ENCODE data around the gene FAM13A. TPM values are rescaled to one million over a fixed set of nuclear protein-coding genes. Genes with fewer than 3 reads are reported as not detected.

The FAM13A gene
- total and polyA plus RNA-seq, 2 of the 13 experiments (the other 11 are each of a cell fraction or from before 2014, with no cell fraction given): 1.2 to 36.2 TPM

GRCh38 chr4:88720451-88721428, 336.2 kb downstream of the FAM13A start:
- H3K4me1 ChIP-seq (ENCODE audit: insufficient read depth, low read length): no peaks in the 10 kb centered on the region
- no peaks in the 10 kb centered on the region for H3K27me3 ChIP-seq (ENCODE audit: control insufficient read depth in 1 of 2, insufficient read depth in 2 of 2, low read length in 2 of 2)
- in situ Hi-C loops (cut with HindIII; ENCODE audit: extremely low pct_ligation_motif_present, low pct_unique_long_range_greater_than_20kb): no loop called here
- no peak for TF ChIP-seq ZNF263 (CRISPR knock-in tag; IDR thresholded peaks at IDR 0.05)
- 0 out of 2 replicates have a peak, but pooled peaks have one; percentile 27 for TF ChIP-seq MBD4 (IDR thresholded peaks at IDR 0.05; ENCODE audit: borderline replicate concordance, low read length)
- no TSS peak for BruUV-seq (replicated peaks)
- CTCF ChIA-PET (ENCODE audit: low intra/inter-chr PET ratio, low total read pairs): no interaction called here
- no peak overlapping the region for H3K9ac ChIP-seq (ENCODE audit: insufficient read depth, low read depth, low read length)
- WGBS (ENCODE audit: low lambda C conversion rate): 92% methylated on average over 10 of the region's 10 CpGs
- no peak overlapping the region for H3K27ac ChIP-seq (ENCODE audit: extremely low read length, insufficient read depth, low read length)
- no peaks in the 10 kb centered on the region for H3K79me2 ChIP-seq (ENCODE audit: insufficient read depth, low read length)
- POLR2A ChIA-PET: no interaction called here
- ATAC-seq: peak; percentile 36; the same call in 2 of the 3 replicates
- no peak overlapping the region for H3K4me2 ChIP-seq (ENCODE audit: low read depth, low read length)
- H2AFZ ChIP-seq (ENCODE audit: low read length): no peak overlapping the region
- H3K9me3 ChIP-seq (ENCODE audit: low read length): peaks cover 16% of the 10 kb centered on the region
- intact Hi-C loops (cut with micrococcal nuclease; ENCODE audit: unreplicated experiment): no loop called here
- no peak overlapping the region for H3K4me3 ChIP-seq (replicated peaks in 1 of 3; ENCODE audit: insufficient read depth in 1 of 3, low read depth in 2 of 3, low read length in 3 of 3)
- H4K20me1 ChIP-seq (ENCODE audit: insufficient read depth, low read length): no peaks in the 10 kb centered on the region
- no peak for DNase-seq (ENCODE audit: low spot score)
- FAIRE-seq: no peak
- H3K36me3 ChIP-seq (replicated peaks in 1 of 2; ENCODE audit: control insufficient read depth in 1 of 2, insufficient read depth in 2 of 2, low read length in 2 of 2): no peaks in the 10 kb centered on the region

GRCh38 chr4:88719381-88719780, 337.6 kb downstream of the FAM13A start:
- no peak overlapping the region for H2AFZ ChIP-seq (ENCODE audit: low read length)
- no TSS peak for BruUV-seq (replicated peaks)
- ChIA-PET CTCF (ENCODE audit: low intra/inter-chr PET ratio, low total read pairs) (no interaction called here), POLR2A (no interaction called here)
- no peaks in the 10 kb centered on the region for H3K4me1 ChIP-seq (ENCODE audit: insufficient read depth, low read length)
- H3K9ac ChIP-seq (ENCODE audit: insufficient read depth, low read depth, low read length): no peak overlapping the region
- WGBS (ENCODE audit: low lambda C conversion rate): 93% methylated on average over 1 of the region's 1 CpG
- no peak overlapping the region for H3K4me3 ChIP-seq (replicated peaks in 1 of 3; ENCODE audit: insufficient read depth in 1 of 3, low read depth in 2 of 3, low read length in 3 of 3)
- no peaks in the 10 kb centered on the region for H3K36me3 ChIP-seq (replicated peaks in 1 of 2; ENCODE audit: control insufficient read depth in 1 of 2, insufficient read depth in 2 of 2, low read length in 2 of 2)
- no peaks in the 10 kb centered on the region for H3K79me2 ChIP-seq (ENCODE audit: insufficient read depth, low read length)
- no peak overlapping the region for H3K27ac ChIP-seq (ENCODE audit: extremely low read length, insufficient read depth, low read length)
- H3K9me3 ChIP-seq (ENCODE audit: low read length): peaks cover 16% of the 10 kb centered on the region
- FAIRE-seq (no peak), ATAC-seq (no peak), DNase-seq (ENCODE audit: low spot score) (no peak)
- in situ Hi-C loops (cut with HindIII; ENCODE audit: extremely low pct_ligation_motif_present, low pct_unique_long_range_greater_than_20kb): no loop called here
- H3K27me3 ChIP-seq (ENCODE audit: control insufficient read depth in 1 of 2, insufficient read depth in 2 of 2, low read length in 2 of 2): no peaks in the 10 kb centered on the region
- intact Hi-C loops (cut with micrococcal nuclease; ENCODE audit: unreplicated experiment): no loop called here
- TF ChIP-seq HINFP (CRISPR knock-in tag; IDR thresholded peaks at IDR 0.05; ENCODE audit: low read depth): no peak
- TF ChIP-seq NONO (IDR thresholded peaks at IDR 0.05): peak; percentile 59; the same call in 1 of the 2 replicates
- TF ChIP-seq NONO (CRISPR knock-in tag; conservative IDR thresholded peaks at IDR 0.05): no peak
- H4K20me1 ChIP-seq (ENCODE audit: insufficient read depth, low read length): no peaks in the 10 kb centered on the region
- no peak overlapping the region for H3K4me2 ChIP-seq (ENCODE audit: low read depth, low read length)
